Stimulated activated CD4-positive, alpha-beta T cell treated with anti-CD3 and anti-CD28 coated beads, Interleukin-15, amount 100 ng/mL, for 1 hour (primary cell): ENCODE results near the gene MS4A2.
"Not testable (repeated sequence)": the region's sequence is repeated elsewhere in the genome, so short reads cannot be mapped to it uniquely, and the experiment has no call there.

ENCODE experiments used
- DNase-seq, 2 donors: peaks; one replicate each; pipeline ENCODE4 v3.0.0-alpha.2; 2020; ENCODE audit warnings: low read depth in 1 of 2, low spot score in 1 of 2

MS4A2 gene

GRCh38 chr11:60100516-60100915, 12.1 kb downstream of the MS4A2 start:
- DNase-seq: no peak

- not testable (repeated sequence) for DNase-seq
Measured at GRCh38 chr11:60101368-60101767, 12.9 kb downstream of the MS4A2 start.

GRCh38 chr11:60104471-60105115, 16.1 kb downstream of the MS4A2 start:
- not testable (repeated sequence) for DNase-seq

- DNase-seq: not testable (repeated sequence)
Measured at GRCh38 chr11:60108631-60109030, 20.2 kb downstream of the MS4A2 start.

- no peak for DNase-seq
Measured at GRCh38 chr11:60111793-60112192, 23.3 kb downstream of the MS4A2 start.

- no peak for DNase-seq
Measured at GRCh38 chr11:60116996-60117790, 28.7 kb downstream of the MS4A2 start.

GRCh38 chr11:60118338-60118737, 29.9 kb downstream of the MS4A2 start:
- DNase-seq: no peak

GRCh38 chr11:60119710-60120109, 31.2 kb downstream of the MS4A2 start:
- no peak for DNase-seq

- no peak for DNase-seq
Measured at GRCh38 chr11:60121264-60121663, 32.8 kb downstream of the MS4A2 start.

GRCh38 chr11:60122414-60123036, 34.1 kb downstream of the MS4A2 start:
- no peak for DNase-seq

- no peak for DNase-seq
Measured at GRCh38 chr11:60124802-60125432, 36.5 kb downstream of the MS4A2 start.

- DNase-seq: no peak
Measured at GRCh38 chr11:60125956-60126585, 37.6 kb downstream of the MS4A2 start.

GRCh38 chr11:60127311-60127811, 38.9 kb downstream of the MS4A2 start:
- no peak for DNase-seq

GRCh38 chr11:60128376-60128775, 39.9 kb downstream of the MS4A2 start:
- no peak for DNase-seq

- not testable (repeated sequence) for DNase-seq
Measured at GRCh38 chr11:60128866-60129265, 40.4 kb downstream of the MS4A2 start.

- no peak for DNase-seq
Measured at GRCh38 chr11:60129853-60130252, 41.4 kb downstream of the MS4A2 start.

- DNase-seq: no peak
Measured at GRCh38 chr11:60130496-60130895, 42.0 kb downstream of the MS4A2 start.

- DNase-seq: no peak
Measured at GRCh38 chr11:60131912-60132311, 43.4 kb downstream of the MS4A2 start.

GRCh38 chr11:60133917-60134316, 45.5 kb downstream of the MS4A2 start:
- DNase-seq: no peak

- DNase-seq: no peak
Measured at GRCh38 chr11:60143768-60144167, 55.3 kb downstream of the MS4A2 start.

GRCh38 chr11:60145677-60146076, 57.2 kb downstream of the MS4A2 start:
- DNase-seq: no peak
